B cell (primary cell): ENCODE results near the gene TFF3. TPM values are rescaled to one million over a fixed set of nuclear protein-coding genes. Genes with fewer than 3 reads are reported as not detected.

Experiments used
- ATAC-seq: fragments of 200-7000 bp; cut with Tn5 transposase; one replicate; pipeline ENCODE4 v1.10.0; 2021; ENCODE audit warnings: low read depth, mild to moderate bottlenecking, moderate number of reproducible peaks, moderate library complexity
- CTCF ChIA-PET: fragments of 350-600 bp; sonication (Branson Sonifier 250); formaldehyde crosslinking; loops from one replicate; lab custom pipeline; 2021; ENCODE audit warnings: antibody characterized with exemption, inconsistent platforms; lab: Charles Lee
- POLR2A ChIA-PET: fragments of 350-600 bp; sonication (Branson Sonifier 250); formaldehyde crosslinking; loops from one replicate; lab custom pipeline; 2021; ENCODE audit warnings: antibody characterized with exemption; lab: Charles Lee
- DNase-seq: peaks from one replicate; pipeline ENCODE4 v3.0.0; 2013
- H2AFZ ChIP-seq: 2 replicates; pipeline ENCODE4 v1.6.1; 2012; ENCODE audit warnings: mild to moderate bottlenecking, low read depth, low read length; ENCODE audit not compliant: insufficient read depth, poor library complexity, severe bottlenecking
- H3K27ac ChIP-seq, 2 donors: 1 replicate in 1 of 2; 2 replicates in 1 of 2; pipeline ENCODE4 v1.5.1; 2012 to 2013; ENCODE audit warnings: low read length in 2 of 2, mild to moderate bottlenecking in 2 of 2, moderate library complexity in 1 of 2
- H3K27me3 ChIP-seq, 4 experiments: fragments of 200-600 bp in 1 of 4; sonication (generic) in 1 of 4; replicated peaks in 1 of 4; 1 replicate in 2 of 4; 2 replicates in 2 of 4; pipeline versions ENCODE4 v1.6.1 to v1.7.0; 2013 to 2016; ENCODE audit warnings: low read length in 3 of 4, mild to moderate bottlenecking in 2 of 4, mixed read lengths in 1 of 4, moderate library complexity in 1 of 4; ENCODE audit not compliant: insufficient read depth in 4 of 4, control insufficient read depth in 3 of 4; ENCODE audit errors: control extremely low read depth in 1 of 4
- H3K36me3 ChIP-seq, 2 experiments: replicated peaks in 1 of 2; 1 replicate in 1 of 2; 2 replicates in 1 of 2; pipeline versions ENCODE4 v1.6.1 to v1.7.1; 2013; ENCODE audit warnings: low read length in 1 of 2; ENCODE audit not compliant: insufficient read depth in 2 of 2, control insufficient read depth in 1 of 2; ENCODE audit errors: control extremely low read depth in 1 of 2, extremely low read depth in 1 of 2
- H3K4me1 ChIP-seq, 2 donors: fragments of 200-600 bp in 1 of 2; sonication (generic) in 1 of 2; 1 replicate in 1 of 2; 2 replicates in 1 of 2; pipeline versions ENCODE4 v1.5.1 to v1.6.1; 2013 to 2017; ENCODE audit warnings: low read length in 2 of 2; ENCODE audit not compliant: control insufficient read depth in 2 of 2, insufficient read depth in 2 of 2
- H3K4me2 ChIP-seq: replicated peaks from 2 replicates; pipeline ENCODE3; 2012; ENCODE audit warnings: mild to moderate bottlenecking, low read depth, low read length; ENCODE audit not compliant: poor library complexity, severe bottlenecking
- H3K4me3 ChIP-seq, 5 experiments: fragments of 200-600 bp in 1 of 5; sonication (generic) in 1 of 5; 1 replicate in 3 of 5; 2 replicates in 2 of 5; pipeline versions ENCODE4 v1.5.1 to v1.7.0; 2011 to 2016; ENCODE audit warnings: low read length in 4 of 5, mild to moderate bottlenecking in 4 of 5, low read depth in 2 of 5, control low read depth in 1 of 5, moderate library complexity in 1 of 5; ENCODE audit not compliant: insufficient read depth in 1 of 5; ENCODE audit errors: control extremely low read depth in 1 of 5, extremely low read depth in 1 of 5
- H3K79me2 ChIP-seq: fragments of 200-600 bp; sonication (generic); one replicate; pipeline ENCODE4 v1.6.0; 2016; ENCODE audit warnings: low read length; ENCODE audit not compliant: control insufficient read depth, insufficient read depth
- H3K9ac ChIP-seq: fragments of 200-600 bp; sonication (generic); 2 replicates; pipeline ENCODE4 v1.6.1; 2017; ENCODE audit warnings: mild to moderate bottlenecking, low read length, moderate library complexity
- H3K9me3 ChIP-seq, 3 donors: one replicate each; pipeline versions ENCODE4 v1.6.1 to v1.7.1; 2013; ENCODE audit warnings: low read length in 2 of 3; ENCODE audit not compliant: control insufficient read depth in 2 of 3, insufficient read depth in 1 of 3; ENCODE audit errors: control extremely low read depth in 1 of 3
- H4K20me1 ChIP-seq: 2 replicates; pipeline ENCODE4 v1.6.0; 2012; ENCODE audit warnings: mild to moderate bottlenecking, low read length; ENCODE audit not compliant: insufficient read depth, control insufficient read depth, poor library complexity, severe bottlenecking
- H3K27ac Mint-ChIP-seq: one replicate; pipeline ENCODE4 v1.8.0; 2021; ENCODE audit warnings: mixed read lengths
- H3K27me3 Mint-ChIP-seq: one replicate; pipeline ENCODE4 v1.8.0; 2021; ENCODE audit warnings: mixed read lengths
- H3K4me1 Mint-ChIP-seq: one replicate; pipeline ENCODE4 v1.8.0; 2021; ENCODE audit warnings: mixed read lengths
- H3K4me3 Mint-ChIP-seq: one replicate; pipeline ENCODE4 v1.8.0; 2021; ENCODE audit warnings: mixed read lengths
- H3K9me3 Mint-ChIP-seq: one replicate; pipeline ENCODE4 v1.8.0; 2022; ENCODE audit warnings: mixed read lengths; ENCODE audit not compliant: insufficient read depth
- EZH2 ChIP-seq: IDR thresholded peaks from 2 replicates; pipeline ENCODE4 v1.6.1; 2012; ENCODE audit warnings: borderline replicate concordance, low read depth, mild to moderate bottlenecking, moderate library complexity, low read length; ENCODE audit not compliant: insufficient read depth, poor library complexity, severe bottlenecking
- WGBS: methylation state at CpG from one replicate; pipeline ENCODE4 v1.1.5; 2013; ENCODE audit warnings: missing lambda C conversion rate; ENCODE audit not compliant: insufficient coverage; 5-methylcytosine and 5-hydroxymethylcytosine counted together
- intact Hi-C: fragments of 100-400 bp; cut with micrococcal nuclease; formaldehyde crosslinking; loops from one replicate; pipeline ENCODE4 v1.10.0; 2022
- polyA plus RNA-seq: library from polyadenylated mRNA; depleted of rRNA; stranded (reverse); fragments of >200 nt; gene quantifications from 2 replicates; pipeline ENCODE4 v1.2.3, GENCODE V29; 2012
- total RNA-seq, 2 donors: library from RNA; stranded (reverse); fragments of 120-200 nt in 1 of 2; gene quantifications; 1 replicate in 1 of 2; 2 replicates in 1 of 2; pipeline versions ENCODE4 v1.2.3 to v1.2.4, GENCODE V29; 2013 to 2022
- TF ChIP-seq, protein P1 (sequence below): fragments of 200-600 bp; IDR thresholded peaks from one replicate; pipeline ENCODE4 v1.8.0; 2022; ENCODE audit warnings: antibody characterized with exemption, mild to moderate bottlenecking

Gene TFF3
- total and polyA plus RNA-seq, 2 donors (not counting 1 experiment from before 2014, with no cell fraction given): not detected

DNA sequence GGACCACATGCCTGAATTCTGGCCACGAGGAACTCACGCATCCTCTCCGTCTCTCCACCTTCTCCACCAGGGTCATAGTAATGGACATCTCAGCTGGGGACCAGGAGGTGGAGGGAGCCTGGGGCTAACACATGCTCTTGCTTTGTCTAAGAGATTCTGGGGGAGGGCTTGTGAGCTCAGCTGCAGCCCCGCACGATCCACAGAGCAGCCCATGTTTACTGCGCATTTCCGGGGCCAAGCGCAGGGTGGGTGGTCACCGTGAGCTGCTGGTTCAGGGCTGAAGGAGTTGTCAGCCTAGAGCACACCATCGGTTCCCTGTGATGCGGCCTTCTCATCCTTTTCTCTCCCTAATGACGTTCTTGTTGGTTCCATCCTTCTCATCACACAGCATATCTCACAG, 43.1 kb upstream of the TFF3 start:
- Histone ChIP-seq H4K20me1 (no peaks in the 10 kb centered on the region), H3K4me1 (no peaks in the 10 kb centered on the region), H2AFZ (no peak overlapping the region), H3K79me2 (no peaks in the 10 kb centered on the region), H3K4me3 (no peak overlapping the region), H3K9me3 (peaks cover 10 to 26% (median 16%) of the 10 kb centered on the region in 3 donors), H3K9ac (no peak overlapping the region), H3K27me3 (peaks cover 0 to 21% (median 4%) of the 10 kb centered on the region in 4 experiments), H3K27ac (no peak overlapping the region), H3K4me2 (no peak overlapping the region), H3K36me3 (no peaks in the 10 kb centered on the region)
- ATAC-seq: no peak
- no peak overlapping the region for H3K27ac Mint-ChIP-seq
- no peaks in the 10 kb centered on the region for H3K4me1 Mint-ChIP-seq
- no peak overlapping the region for H3K4me3 Mint-ChIP-seq
- H3K9me3 Mint-ChIP-seq: peaks cover 10% of the 10 kb centered on the region
- ChIA-PET POLR2A (no interaction called here), CTCF (no interaction called here)
- H3K27me3 Mint-ChIP-seq: peaks cover 38% of the 10 kb centered on the region
- DNase-seq: no peak
- intact Hi-C loops: no loop called here
- TF ChIP-seq EZH2: no peak
- TF ChIP-seq, protein P1, sequence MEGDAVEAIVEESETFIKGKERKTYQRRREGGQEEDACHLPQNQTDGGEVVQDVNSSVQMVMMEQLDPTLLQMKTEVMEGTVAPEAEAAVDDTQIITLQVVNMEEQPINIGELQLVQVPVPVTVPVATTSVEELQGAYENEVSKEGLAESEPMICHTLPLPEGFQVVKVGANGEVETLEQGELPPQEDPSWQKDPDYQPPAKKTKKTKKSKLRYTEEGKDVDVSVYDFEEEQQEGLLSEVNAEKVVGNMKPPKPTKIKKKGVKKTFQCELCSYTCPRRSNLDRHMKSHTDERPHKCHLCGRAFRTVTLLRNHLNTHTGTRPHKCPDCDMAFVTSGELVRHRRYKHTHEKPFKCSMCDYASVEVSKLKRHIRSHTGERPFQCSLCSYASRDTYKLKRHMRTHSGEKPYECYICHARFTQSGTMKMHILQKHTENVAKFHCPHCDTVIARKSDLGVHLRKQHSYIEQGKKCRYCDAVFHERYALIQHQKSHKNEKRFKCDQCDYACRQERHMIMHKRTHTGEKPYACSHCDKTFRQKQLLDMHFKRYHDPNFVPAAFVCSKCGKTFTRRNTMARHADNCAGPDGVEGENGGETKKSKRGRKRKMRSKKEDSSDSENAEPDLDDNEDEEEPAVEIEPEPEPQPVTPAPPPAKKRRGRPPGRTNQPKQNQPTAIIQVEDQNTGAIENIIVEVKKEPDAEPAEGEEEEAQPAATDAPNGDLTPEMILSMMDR: no peak
- 98% methylated on average over 9 of the region's 12 CpGs for WGBS

DNA sequence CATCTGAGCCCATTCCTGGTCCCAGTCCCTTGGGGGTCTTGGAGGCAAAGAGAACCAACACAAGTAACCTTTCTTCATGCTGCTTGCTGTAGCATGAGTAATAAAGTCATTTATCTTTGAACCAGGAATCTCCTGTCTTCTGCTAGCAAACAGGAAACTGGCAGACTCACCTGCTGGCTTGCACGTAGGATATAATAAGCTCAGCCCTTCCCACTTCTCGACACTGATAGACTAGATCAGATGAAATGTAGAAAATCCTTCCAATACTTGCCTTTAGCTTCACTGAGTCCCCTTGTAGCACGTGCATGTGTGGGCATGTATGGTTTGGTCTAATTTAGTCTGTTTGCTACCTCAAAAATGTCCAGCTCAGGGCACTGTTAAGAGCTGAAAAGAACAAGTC, 42.1 kb upstream of the TFF3 start:
- no peak overlapping the region for H3K4me3 Mint-ChIP-seq
- intact Hi-C loops: no loop called here
- H3K4me2 ChIP-seq: no peak overlapping the region
- no peaks in the 10 kb centered on the region for H3K4me1 Mint-ChIP-seq
- no peak overlapping the region for H3K27ac Mint-ChIP-seq
- no peaks in the 10 kb centered on the region for H4K20me1 ChIP-seq
- no peak overlapping the region for H3K4me3 ChIP-seq
- no peak overlapping the region for H2AFZ ChIP-seq
- DNase-seq (no peak), ATAC-seq (no peak)
- ChIA-PET CTCF (no interaction called here), POLR2A (no interaction called here)
- no peak for TF ChIP-seq EZH2
- TF ChIP-seq, protein P1: no peak
- no peak overlapping the region for H3K9ac ChIP-seq
- peaks cover 42% of the 10 kb centered on the region for H3K27me3 Mint-ChIP-seq
- no peaks in the 10 kb centered on the region for H3K4me1 ChIP-seq
- H3K9me3 Mint-ChIP-seq: peaks cover 10% of the 10 kb centered on the region
- no peaks in the 10 kb centered on the region for H3K36me3 ChIP-seq
- H3K79me2 ChIP-seq: no peaks in the 10 kb centered on the region
- H3K27me3 ChIP-seq: peaks cover 0 to 21% (median 3%) of the 10 kb centered on the region in 4 experiments
- H3K9me3 ChIP-seq: peaks cover 10 to 26% (median 16%) of the 10 kb centered on the region in 3 donors
- WGBS: no CpG with 5 or more reads among the region's 3 CpGs
- no peak overlapping the region for H3K27ac ChIP-seq
